GM18499 (cell line): ENCODE results near the gene SS18.
"Not testable (repeated sequence)": the region's sequence is repeated elsewhere in the genome, so short reads cannot be mapped to it uniquely, and the experiment has no call there.

Experiments used
- ATAC-seq: cut with Tn5 transposase; IDR thresholded peaks from one replicate; pipeline ENCODE4 v1.9.1; 2021; ENCODE audit warnings: moderate number of reproducible peaks; ENCODE audit not compliant: insufficient read depth, unreplicated experiment

SS18 gene, protein sequence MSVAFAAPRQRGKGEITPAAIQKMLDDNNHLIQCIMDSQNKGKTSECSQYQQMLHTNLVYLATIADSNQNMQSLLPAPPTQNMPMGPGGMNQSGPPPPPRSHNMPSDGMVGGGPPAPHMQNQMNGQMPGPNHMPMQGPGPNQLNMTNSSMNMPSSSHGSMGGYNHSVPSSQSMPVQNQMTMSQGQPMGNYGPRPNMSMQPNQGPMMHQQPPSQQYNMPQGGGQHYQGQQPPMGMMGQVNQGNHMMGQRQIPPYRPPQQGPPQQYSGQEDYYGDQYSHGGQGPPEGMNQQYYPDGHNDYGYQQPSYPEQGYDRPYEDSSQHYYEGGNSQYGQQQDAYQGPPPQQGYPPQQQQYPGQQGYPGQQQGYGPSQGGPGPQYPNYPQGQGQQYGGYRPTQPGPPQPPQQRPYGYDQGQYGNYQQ

DNA sequence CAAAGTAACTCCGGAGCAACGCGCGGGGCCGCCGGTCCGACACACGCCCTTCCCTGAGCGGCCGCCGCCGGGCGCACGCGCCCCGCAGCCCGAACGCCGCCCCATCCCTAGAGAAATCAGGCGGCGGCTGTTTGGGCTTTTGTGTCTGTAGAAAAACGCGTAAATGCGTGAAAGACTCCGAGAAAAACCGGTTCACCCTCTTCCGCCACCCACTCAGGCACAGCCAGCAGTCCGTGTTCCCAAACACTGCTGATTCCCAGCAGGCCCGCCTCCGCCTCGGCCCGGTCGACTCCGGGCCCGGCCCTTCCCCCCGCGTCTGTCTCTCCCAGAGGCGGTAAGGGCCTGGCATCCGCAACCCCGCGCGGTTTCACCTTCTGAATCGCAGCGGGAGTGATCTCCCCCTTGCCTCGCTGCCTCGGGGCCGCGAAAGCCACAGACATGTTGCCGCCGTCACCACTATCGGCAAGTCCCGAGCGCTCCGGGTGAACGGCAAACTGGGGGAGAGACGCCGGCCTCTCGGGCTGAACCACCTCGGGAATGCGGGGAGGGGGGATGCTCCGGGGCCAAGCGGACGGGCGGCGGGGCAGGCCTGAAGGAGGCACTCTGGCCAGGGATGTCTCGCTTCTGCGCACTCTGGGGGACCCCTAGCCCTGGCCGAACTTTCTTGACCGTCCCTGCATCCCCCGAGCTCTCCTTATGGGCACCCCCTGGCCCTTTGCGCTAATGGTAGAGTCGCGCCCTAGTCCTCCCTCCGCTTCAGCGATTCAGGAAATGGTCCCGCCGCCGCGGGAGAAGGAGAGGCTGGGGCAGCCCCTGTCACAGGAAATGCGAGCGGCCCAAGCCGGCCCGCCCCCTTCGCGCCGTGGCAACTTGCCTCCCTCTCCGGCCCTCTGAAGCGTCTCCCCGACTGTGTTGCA lies at the start of gene SS18:
Gene SS18, minus strand, starts transcription at position 484 of the 917 bp plus-strand sequence. Its CDS starts 44 bp downstream, at position 440.
- ATAC-seq, result peak; percentile 46

DNA sequence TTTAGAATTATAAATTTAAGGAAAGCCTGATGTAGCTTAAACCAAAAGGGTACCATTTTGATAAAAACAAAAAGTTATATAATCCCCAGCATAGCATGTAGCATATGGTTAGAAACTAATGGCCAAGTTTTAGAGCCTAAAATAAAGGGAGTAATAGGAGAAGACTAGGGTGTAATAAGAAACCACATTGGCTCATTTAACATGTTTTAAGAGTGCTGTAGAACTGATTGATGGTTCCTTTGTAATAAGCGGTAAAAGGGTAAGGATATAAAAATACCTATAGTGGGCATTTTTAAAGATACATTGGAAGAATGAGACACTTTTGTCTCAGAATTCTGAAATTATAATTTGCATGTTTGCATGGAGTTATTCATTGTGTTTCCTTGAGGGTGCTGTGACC lies 45.1 kb upstream of the SS18 start:
- ATAC-seq, result no peak

- no peak for ATAC-seq
Observed at GRCh38 chr18:26134107-26134506, 43.7 kb upstream of the SS18 start.

DNA sequence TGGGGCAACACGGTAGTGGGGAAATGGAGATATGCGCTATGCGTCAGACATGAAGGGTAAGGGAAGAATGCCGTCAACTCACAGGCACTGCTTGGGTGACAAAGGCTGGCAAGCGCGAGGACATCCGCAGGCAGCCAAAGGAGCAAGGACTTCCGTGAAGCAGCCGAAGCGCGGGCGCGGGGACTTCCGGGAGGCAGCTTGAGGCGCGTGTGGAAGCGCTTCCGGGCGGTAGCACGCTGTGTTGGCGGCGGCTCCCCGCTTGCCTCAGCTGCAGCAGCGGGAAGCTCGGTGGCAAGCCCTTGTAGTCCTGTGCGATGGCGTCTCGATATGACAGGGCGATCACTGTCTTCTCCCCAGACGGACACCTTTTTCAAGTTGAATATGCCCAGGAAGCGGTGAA lies 43.2 kb upstream of the SS18 start, which contains the start of gene PSMA8:
Gene PSMA8, plus strand, starts transcription at position 218 of the 400 bp plus-strand sequence. Its CDS starts 97 bp downstream, at position 315.
- no peak for ATAC-seq

DNA sequence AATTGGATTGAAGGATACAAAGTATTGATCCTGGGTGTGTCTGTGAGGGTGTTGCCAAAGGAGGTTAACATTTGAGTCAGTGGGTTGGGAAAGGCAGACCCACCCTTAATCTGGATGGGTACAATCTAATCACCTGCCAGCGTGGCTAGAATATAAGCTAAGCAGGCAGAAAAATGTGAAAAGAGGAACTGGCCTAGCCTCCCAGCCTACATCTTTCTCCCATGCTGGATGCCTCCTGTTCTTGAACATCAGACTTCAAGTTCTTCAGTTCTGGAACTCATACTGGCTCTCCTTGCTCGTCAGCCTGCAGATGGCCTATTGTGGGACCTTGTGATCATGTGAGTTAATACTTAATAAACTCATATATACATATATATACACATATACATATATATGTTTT lies 37.8 kb upstream of the SS18 start:
- ATAC-seq, result not testable (repeated sequence)

- ATAC-seq, result no peak
Observed at GRCh38 chr18:26127786-26128185, 37.4 kb upstream of the SS18 start.

GRCh38 chr18:26121994-26122393 lies 31.6 kb upstream of the SS18 start:
- not testable (repeated sequence) for ATAC-seq

- ATAC-seq, result no peak
Observed at GRCh38 chr18:26121476-26121875, 31.1 kb upstream of the SS18 start.

- ATAC-seq, result no peak
Observed at GRCh38 chr18:26119246-26119645, 28.8 kb upstream of the SS18 start.

GRCh38 chr18:26104035-26104434 lies 13.6 kb upstream of the SS18 start:
- ATAC-seq, result no peak

DNA sequence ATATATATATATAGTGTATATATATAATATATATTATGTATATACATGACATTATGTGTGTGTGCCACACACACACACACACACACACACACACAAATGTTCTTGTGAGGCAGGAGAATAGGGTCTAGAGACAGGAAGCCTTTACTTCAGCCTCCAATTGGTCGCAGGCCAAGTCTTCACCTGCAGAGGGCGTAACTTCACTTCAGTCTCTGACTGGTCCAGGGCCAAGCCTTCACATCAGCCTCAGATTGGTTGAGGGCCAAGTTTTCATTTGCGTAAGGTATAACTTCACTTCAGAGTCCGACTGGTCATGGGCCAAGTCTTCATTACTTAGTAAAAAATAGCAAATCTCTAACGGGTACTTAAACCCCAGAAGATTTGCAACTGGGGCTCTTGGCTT lies 13.2 kb upstream of the SS18 start:
- ATAC-seq, result no peak

DNA sequence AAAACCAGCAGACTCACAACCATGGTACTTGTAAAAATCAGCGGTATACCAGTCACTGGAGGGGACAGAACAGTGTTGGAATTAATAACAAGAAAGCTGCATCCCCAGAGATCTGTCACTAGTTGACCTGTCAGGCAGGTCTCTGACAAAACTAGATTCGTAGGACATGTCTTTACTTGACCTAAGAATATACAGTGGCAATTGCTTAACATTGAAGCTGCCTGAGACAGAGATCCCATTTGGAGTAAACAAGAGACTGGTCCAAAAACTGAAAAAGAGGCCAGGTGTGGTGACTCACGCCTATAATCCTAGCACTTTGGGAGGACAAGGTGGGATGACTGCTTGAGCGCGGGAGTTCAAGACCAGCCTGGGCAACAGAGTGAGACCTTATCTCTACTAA lies 7.2 kb upstream of the SS18 start:
- ATAC-seq, result no peak

- no peak for ATAC-seq
Observed at GRCh38 chr18:26096852-26097251, 6.4 kb upstream of the SS18 start.

- ATAC-seq, result peak; percentile 23
Observed at GRCh38 chr18:26091047-26091630, 726 bp upstream of the SS18 start.

GRCh38 chr18:26089293-26090129 lies 902 bp downstream of the SS18 start:
- peak; percentile 6 for ATAC-seq

DNA sequence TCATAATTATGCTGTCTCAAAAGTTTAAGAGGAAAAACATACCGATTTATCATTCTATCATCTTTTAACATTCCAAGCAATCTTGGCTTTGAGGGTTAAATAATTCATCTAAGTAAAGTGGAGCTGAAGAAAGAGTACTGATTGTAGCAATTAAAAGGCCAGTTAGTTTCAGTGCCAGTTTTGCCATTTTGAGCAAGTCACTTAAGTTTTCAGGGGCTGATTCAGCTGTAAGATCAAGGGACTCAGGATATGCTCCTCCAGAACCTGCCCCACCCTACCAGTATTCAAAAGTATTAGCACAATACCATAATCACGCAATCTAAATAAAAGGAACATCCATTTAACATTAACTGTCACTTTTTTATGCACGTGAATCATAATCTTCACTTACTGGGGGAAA lies 1.9 kb downstream of the SS18 start:
- no peak for ATAC-seq

GRCh38 chr18:26086959-26087358 lies 3.5 kb downstream of the SS18 start:
- no peak for ATAC-seq

GRCh38 chr18:26085056-26085455 lies 5.4 kb downstream of the SS18 start:
- ATAC-seq, result no peak

GRCh38 chr18:26083099-26083498 lies 7.3 kb downstream of the SS18 start:
- ATAC-seq, result no peak

GRCh38 chr18:26082475-26082874 lies 7.9 kb downstream of the SS18 start:
- no peak for ATAC-seq
